GM12878 (cell line): Measurements from ENCODE around the gene ADAM30. TPM values are rescaled to one million over a fixed set of nuclear protein-coding genes. Genes with fewer than 3 reads are reported as not detected.

Experiments
- ATAC-seq: fragments of 200-7000 bp; cut with Tn5 transposase; 3 replicates; pipeline ENCODE4 v1.9.1; 2020; ENCODE audit warnings: mild to moderate bottlenecking, moderate library complexity
- BruUV-seq: library from RNA; stranded (reverse); fragments of 400-500 nt; replicated peaks from 2 replicates; lab custom pipeline; 2021; lab: Mats Ljungman, UMichigan
- CTCF ChIA-PET: fragments of 300-600 bp; sonication (Branson Sonifier 250); formaldehyde crosslinking; extraction: SDS; loops from one replicate; lab custom pipeline; 2021; ENCODE audit warnings: inconsistent platforms; lab: Yijun Ruan, JAX
- POLR2A ChIA-PET: fragments of 350-600 bp; formaldehyde crosslinking; extraction: SDS; loops from one replicate; lab custom pipeline; 2021; ENCODE audit warnings: inconsistent platforms; lab: Charles Lee
- RAD21 ChIA-PET: fragments of 300-600 bp; sonication (Branson Sonifier 250); formaldehyde crosslinking; loops from one replicate; lab custom pipeline; 2023; ENCODE audit warnings: antibody characterized with exemption; ENCODE audit not compliant: unreplicated experiment; lab: Charles Lee
- SMC1A ChIA-PET: fragments of 300-600 bp; sonication (Branson Sonifier 250); formaldehyde crosslinking; loops from one replicate; lab custom pipeline; 2023; ENCODE audit not compliant: unreplicated experiment, uncharacterized antibody; lab: Charles Lee
- DNase-seq: peaks from one replicate; pipeline ENCODE4 v3.0.0-alpha.2; 2011; ENCODE audit warnings: low read depth, low spot score
- FAIRE-seq: peaks from 3 replicates; lab custom pipeline; 2011; peaks lifted over from hg19 to GRCh38; lab: Jason Lieb, UNC
- H2AFZ ChIP-seq: 2 replicates; pipeline ENCODE4 v1.6.0; 2011; ENCODE audit warnings: low read depth, low read length, control low read depth; ENCODE audit not compliant: control insufficient read depth
- H3K27ac ChIP-seq: 2 replicates; pipeline ENCODE4 v1.5.1; 2011; ENCODE audit warnings: control low read depth; ENCODE audit not compliant: control insufficient read depth, insufficient read depth
- H3K27me3 ChIP-seq, 2 experiments: replicated peaks in 1 of 2; 2 replicates each; pipeline versions ENCODE4 v1.6.0 to v1.6.1; 2011; ENCODE audit warnings: low read length in 1 of 2; ENCODE audit not compliant: control insufficient read depth in 2 of 2, insufficient read depth in 2 of 2
- H3K36me3 ChIP-seq, 2 experiments: 2 replicates each; pipeline ENCODE4 v1.5.1; 2011; ENCODE audit warnings: low read length in 1 of 2; ENCODE audit not compliant: control insufficient read depth in 2 of 2, insufficient read depth in 2 of 2
- H3K4me1 ChIP-seq: 2 replicates; pipeline ENCODE4 v1.6.1; 2011; ENCODE audit warnings: mild to moderate bottlenecking, low read length, moderate library complexity, mixed read lengths; ENCODE audit not compliant: control insufficient read depth, insufficient read depth
- H3K4me2 ChIP-seq: 2 replicates; pipeline ENCODE4 v1.6.0; 2011; ENCODE audit warnings: control low read depth; ENCODE audit not compliant: control insufficient read depth, insufficient read depth
- H3K4me3 ChIP-seq: fragments of 200-600 bp; sonication (generic); 2 replicates; pipeline ENCODE4 v1.5.1; 2016
- H3K79me2 ChIP-seq: 2 replicates; pipeline ENCODE4 v1.6.0; 2011; ENCODE audit warnings: low read length; ENCODE audit not compliant: control insufficient read depth, insufficient read depth
- H3K9ac ChIP-seq: 2 replicates; pipeline ENCODE4 v1.8.0; 2011; ENCODE audit warnings: low read length, control low read depth, mixed read lengths; ENCODE audit not compliant: control insufficient read depth, insufficient read depth
- H3K9me3 ChIP-seq: replicated peaks from 3 replicates; pipeline ENCODE4 v1.5.1; 2011; ENCODE audit warnings: mild to moderate bottlenecking, low read length; ENCODE audit not compliant: control insufficient read depth, insufficient read depth
- H4K20me1 ChIP-seq: 2 replicates; pipeline ENCODE4 v1.6.0; 2011; ENCODE audit not compliant: control insufficient read depth, insufficient read depth
- BMI1 ChIP-seq: fragments of 450-650 bp; IDR thresholded peaks from 2 replicates; pipeline ENCODE4 v1.6.1; 2016; ENCODE audit warnings: mild to moderate bottlenecking, moderate library complexity, borderline replicate concordance
- FOXM1 ChIP-seq: IDR thresholded peaks from 2 replicates; pipeline ENCODE4 v1.6.1; 2012; ENCODE audit warnings: low read depth, mild to moderate bottlenecking, inconsistent platforms, low read length, moderate library complexity
- JUND ChIP-seq: IDR thresholded peaks from 2 replicates; pipeline ENCODE4 v1.6.1; 2012; ENCODE audit warnings: low read depth, mild to moderate bottlenecking, low read length, improper control_type of control experiment, moderate library complexity
- NKRF ChIP-seq: fragments of 450-650 bp; conservative IDR thresholded peaks from 2 replicates; pipeline ENCODE4 v1.6.1; 2017; ENCODE audit warnings: mild to moderate bottlenecking, moderate library complexity
- NR2C2 ChIP-seq: IDR thresholded peaks from 2 replicates; pipeline ENCODE4 v1.6.1; 2011; ENCODE audit warnings: borderline replicate concordance, low read depth; ENCODE audit not compliant: control insufficient read depth, insufficient read length
- RAD51 ChIP-seq: fragments of 450-650 bp; IDR thresholded peaks from 2 replicates; pipeline ENCODE4 v1.6.1; 2016; ENCODE audit warnings: moderate library complexity, mild to moderate bottlenecking, inconsistent platforms
- TCF7 ChIP-seq: IDR thresholded peaks from 2 replicates; pipeline ENCODE4 v1.6.1; 2014; ENCODE audit warnings: antibody characterized with exemption, borderline replicate concordance
- USF2 ChIP-seq: IDR thresholded peaks from 2 replicates; pipeline ENCODE4 v1.6.1; 2011; ENCODE audit warnings: low read depth, low read length, improper control_type of control experiment, borderline replicate concordance
- ZBED1 ChIP-seq: IDR thresholded peaks from 2 replicates; pipeline ENCODE4 v1.6.1; 2016; ENCODE audit warnings: borderline replicate concordance
- ZNF207 ChIP-seq: fragments of 450-650 bp; IDR thresholded peaks from 2 replicates; pipeline ENCODE4 v1.6.1; 2014; ENCODE audit warnings: antibody characterized with exemption, mild to moderate bottlenecking, borderline replicate concordance
- WGBS: methylation state at CpG from one replicate; pipeline ENCODE4 v1.1.6; 2016; ENCODE audit warnings: low lambda C conversion rate; ENCODE audit not compliant: insufficient replicate concordance, insufficient coverage; ENCODE audit errors: missing lambda C conversion rate; 5-methylcytosine and 5-hydroxymethylcytosine counted together
- in situ Hi-C: fragments of 300-500 bp; cut with MboI; formaldehyde crosslinking; loops from 9 replicates; pipeline ENCODE4 v1.14.3; 2018; ENCODE audit warnings: mixed read lengths
- intact Hi-C: fragments of 100-400 bp; cut with micrococcal nuclease; formaldehyde crosslinking; loops from one replicate; pipeline ENCODE4 v1.14.2; 2022; ENCODE audit not compliant: unreplicated experiment
- polyA plus RNA-seq, 11 experiments: library from polyadenylated mRNA; depleted of rRNA in 4 of 11; unstranded in 6 of 11; stranded (reverse) in 5 of 11; fragments of >200 nt; fragmentation: Nextera tagmentation in 4 of 11; fragmentation: Illumina TruSeq in 1 of 11; extraction: Ambion mirVana in 4 of 11; extraction: Trizol in 1 of 11; gene quantifications; 1 replicate in 1 of 11; 2 replicates in 10 of 11; pipeline versions ENCODE4 v1.2.1 to v1.2.3, GENCODE V29; 2011 to 2016; ENCODE audit warnings: inconsistent platforms in 2 of 11, missing spikeins in 2 of 11, low read depth in 1 of 11
- total RNA-seq, 4 experiments: library from RNA; depleted of rRNA in 3 of 4; stranded (reverse); fragments of >200 nt in 3 of 4; fragmentation: Illumina TruSeq in 1 of 4; extraction: Trizol in 1 of 4; gene quantifications; 2 replicates each; pipeline versions ENCODE4 v1.2.1 to v1.2.3, GENCODE V29; 2013 to 2021

ADAM30 gene
- total and polyA plus RNA-seq, 10 of the 15 experiments (the other 5 are each of a cell fraction or from before 2014, with no cell fraction given): not detected

- intact Hi-C loops (no loop called here), in situ Hi-C loops (no loop called here)
- H3K36me3 ChIP-seq: no peaks in the 10 kb centered on the region
- ATAC-seq: no peak
- no peaks in the 10 kb centered on the region for H3K79me2 ChIP-seq
- no TSS peak for BruUV-seq
- no peak for DNase-seq
- H2AFZ ChIP-seq: no peak overlapping the region
- no peaks in the 10 kb centered on the region for H3K9me3 ChIP-seq
- no peaks in the 10 kb centered on the region for H3K4me1 ChIP-seq
- H3K27ac ChIP-seq: no peak overlapping the region
- ChIA-PET SMC1A (no interaction called here), RAD21 (no interaction called here), POLR2A (no interaction called here)
- FAIRE-seq: no peak
- H3K27me3 ChIP-seq: no peaks in the 10 kb centered on the region; a peak in 1 of 4 replicates
- no peaks in the 10 kb centered on the region for H4K20me1 ChIP-seq
- WGBS: 0% methylated on average over 2 of the region's 2 CpGs
- no peak overlapping the region for H3K9ac ChIP-seq
- TF ChIP-seq NR2C2 (no peak), RAD51 (no peak), JUND (no peak), BMI1 (no peak), ZNF207 (no peak), ZBED1 (no peak), USF2 (no peak), FOXM1 (no peak), TCF7 (no peak), NKRF (no peak)
- TF ChIP-seq, all 136 proteins: peak for 0
- CTCF ChIA-PET: no interaction called here
- no peak overlapping the region for H3K4me2 ChIP-seq
- no peak overlapping the region for H3K4me3 ChIP-seq
Observed at GRCh38 chr1:119858126-119858525, 38.2 kb downstream of the ADAM30 start.
